IMR-90 (cell line): Measurements from ENCODE around the gene SH3BP4. TPM values are rescaled to one million over a fixed set of nuclear protein-coding genes. Genes with fewer than 3 reads are reported as not detected.
A peak's percentile ranks its signal among the peaks of the same experiment; 100 is the strongest.

ENCODE experiments used
- ATAC-seq: fragments of 200-7000 bp; cut with Tn5 transposase; 2 replicates; pipeline ENCODE4 v1.9.1; 2020; ENCODE audit warnings: low read depth, mild to moderate bottlenecking, moderate library complexity
- BruUV-seq: library from RNA; stranded (reverse); fragments of 400-500 nt; replicated peaks from 2 replicates; lab custom pipeline; 2021; lab: Mats Ljungman, UMichigan
- CTCF ChIA-PET: fragments of 300-600 bp; formaldehyde crosslinking; extraction: SDS; loops from one replicate; lab custom pipeline; 2021; ENCODE audit warnings: antibody characterized with exemption; lab: Yijun Ruan, JAX
- POLR2A ChIA-PET: fragments of 300-600 bp; sonication (Branson Sonifier 250); formaldehyde crosslinking; loops from one replicate; lab custom pipeline; 2022; ENCODE audit warnings: antibody characterized with exemption; ENCODE audit not compliant: unreplicated experiment; lab: Charles Lee
- DNase-seq: peaks from one replicate; pipeline ENCODE4 v3.0.0; 2013
- H2AFZ ChIP-seq: replicated peaks from 2 replicates; pipeline ENCODE3; 2013; ENCODE audit warnings: low read length, mild to moderate bottlenecking; ENCODE audit not compliant: poor library complexity
- H2AK5ac ChIP-seq: 2 replicates; pipeline ENCODE4 v1.6.1; 2013; ENCODE audit warnings: low read depth, low read length, inconsistent platforms
- H2AK9ac ChIP-seq: replicated peaks from 2 replicates; pipeline ENCODE3; 2013; ENCODE audit warnings: mild to moderate bottlenecking, low read depth, low read length, moderate library complexity; ENCODE audit not compliant: poor library complexity
- H2BK120ac ChIP-seq: 2 replicates; pipeline ENCODE4 v1.6.1; 2013; ENCODE audit warnings: low read depth, low read length, inconsistent platforms
- H2BK15ac ChIP-seq: 3 replicates; pipeline ENCODE4 v1.6.1; 2013; ENCODE audit warnings: low read depth, low read length, inconsistent platforms
- H2BK20ac ChIP-seq: 2 replicates; pipeline ENCODE4 v1.6.1; 2013; ENCODE audit warnings: low read depth, mild to moderate bottlenecking, inconsistent platforms, low read length, moderate library complexity
- H2BK5ac ChIP-seq: 2 replicates; pipeline ENCODE4 v1.6.1; 2013; ENCODE audit warnings: mild to moderate bottlenecking, low read depth, low read length, inconsistent platforms; ENCODE audit not compliant: poor library complexity, severe bottlenecking
- H3K14ac ChIP-seq: replicated peaks from 2 replicates; pipeline ENCODE4 v1.6.1; 2013; ENCODE audit warnings: low read depth, low read length, inconsistent platforms
- H3K18ac ChIP-seq: 2 replicates; pipeline ENCODE4 v1.6.1; 2013; ENCODE audit warnings: low read depth, low read length, control low read depth
- H3K23ac ChIP-seq: 2 replicates; pipeline ENCODE4 v1.6.1; 2013; ENCODE audit warnings: low read depth, low read length, inconsistent platforms
- H3K27ac ChIP-seq: 2 replicates; pipeline ENCODE4 v1.5.1; 2013; ENCODE audit warnings: mild to moderate bottlenecking, control low read depth, low read length; ENCODE audit not compliant: insufficient read depth
- H3K27me3 ChIP-seq: 2 replicates; pipeline ENCODE4 v1.6.1; 2013; ENCODE audit warnings: low read length; ENCODE audit not compliant: control insufficient read depth, insufficient read depth
- H3K36me3 ChIP-seq: 2 replicates; pipeline ENCODE4 v1.6.1; 2013; ENCODE audit warnings: low read length, mixed read lengths; ENCODE audit not compliant: control insufficient read depth, insufficient read depth
- H3K4ac ChIP-seq: 2 replicates; pipeline ENCODE4 v1.6.1; 2013; ENCODE audit warnings: low read depth, low read length, inconsistent platforms
- H3K4me1 ChIP-seq: 2 replicates; pipeline ENCODE4 v1.6.1; 2013; ENCODE audit warnings: low read length, mixed read lengths; ENCODE audit not compliant: control insufficient read depth, insufficient read depth
- H3K4me2 ChIP-seq: 2 replicates; pipeline ENCODE4 v1.6.1; 2013; ENCODE audit warnings: low read depth, mild to moderate bottlenecking, control low read depth, low read length, moderate library complexity
- H3K4me3 ChIP-seq: 2 replicates; pipeline ENCODE4 v1.5.1; 2013; ENCODE audit warnings: low read depth, mild to moderate bottlenecking, control low read depth, low read length, moderate library complexity; ENCODE audit not compliant: insufficient read depth
- H3K56ac ChIP-seq: 2 replicates; pipeline ENCODE4 v1.6.1; 2013; ENCODE audit warnings: low read length, inconsistent platforms; ENCODE audit not compliant: insufficient read depth; ENCODE audit errors: extremely low read depth
- H3K79me1 ChIP-seq, 2 experiments: 2 replicates each; pipeline ENCODE4 v1.6.1; 2013; ENCODE audit warnings: low read length in 2 of 2, inconsistent platforms in 1 of 2, low read depth in 1 of 2
- H3K9ac ChIP-seq: 2 replicates; pipeline ENCODE4 v1.6.1; 2013; ENCODE audit warnings: low read depth, low read length, control low read depth
- H3K9me1 ChIP-seq: 2 replicates; pipeline ENCODE4 v1.6.1; 2013; ENCODE audit warnings: low read length, inconsistent platforms; ENCODE audit not compliant: insufficient read depth
- H3K9me3 ChIP-seq: 2 replicates; pipeline ENCODE4 v1.6.1; 2013; ENCODE audit warnings: low read length; ENCODE audit not compliant: control insufficient read depth, insufficient read depth
- H4K20me1 ChIP-seq: 2 replicates; pipeline ENCODE4 v1.6.1; 2013; ENCODE audit warnings: low read length, inconsistent platforms; ENCODE audit not compliant: insufficient read depth
- H4K5ac ChIP-seq: 2 replicates; pipeline ENCODE4 v1.6.1; 2013; ENCODE audit warnings: mild to moderate bottlenecking, low read depth, low read length, control low read depth
- H4K8ac ChIP-seq, 2 experiments: 2 replicates each; pipeline ENCODE4 v1.6.1; 2013; ENCODE audit warnings: low read depth in 2 of 2, low read length in 2 of 2, control low read depth in 1 of 2, inconsistent platforms in 1 of 2
- H4K91ac ChIP-seq: 2 replicates; pipeline ENCODE4 v1.6.1; 2013; ENCODE audit warnings: low read depth, low read length, inconsistent platforms; ENCODE audit not compliant: insufficient read depth
- CEBPB ChIP-seq: IDR thresholded peaks from 2 replicates; pipeline ENCODE4 v1.6.1; 2012; ENCODE audit warnings: low read depth, low read length, improper control_type of control experiment
- CTCF ChIP-seq: conservative IDR thresholded peaks from 2 replicates; pipeline ENCODE4 v1.5.1; 2012; ENCODE audit warnings: mild to moderate bottlenecking, low read depth, low read length, improper control_type of control experiment
- ELK1 ChIP-seq: fragments of 150-350 bp; IDR thresholded peaks from 2 replicates; pipeline ENCODE4 v1.6.1; 2016; ENCODE audit warnings: low read depth, mild to moderate bottlenecking, low read length, moderate library complexity, borderline replicate concordance
- MAZ ChIP-seq: IDR thresholded peaks from 2 replicates; pipeline ENCODE4 v1.6.1; 2012; ENCODE audit warnings: low read depth, mild to moderate bottlenecking, low read length, improper control_type of control experiment, moderate library complexity, borderline replicate concordance
- MXI1 ChIP-seq: IDR thresholded peaks from 2 replicates; pipeline ENCODE4 v1.6.1; 2012; ENCODE audit warnings: low read depth, mild to moderate bottlenecking, low read length, moderate library complexity, borderline replicate concordance
- POLR2A ChIP-seq: IDR thresholded peaks from 2 replicates; pipeline ENCODE4 v1.6.1; 2012; ENCODE audit warnings: mild to moderate bottlenecking, low read depth, low read length
- RAD21 ChIP-seq: IDR thresholded peaks from 2 replicates; pipeline ENCODE4 v1.6.1; 2012; ENCODE audit warnings: low read length, improper control_type of control experiment
- SMC3 ChIP-seq: fragments of 150-350 bp; IDR thresholded peaks from 2 replicates; pipeline ENCODE4 v1.6.1; 2016; ENCODE audit warnings: low read depth, mild to moderate bottlenecking, antibody characterized with exemption, low read length, moderate library complexity
- WGBS, 2 experiments: methylation state at CpG; one replicate each; pipeline versions ENCODE4 v1.1.5 to v1.1.7; 2013; ENCODE audit warnings: missing lambda C conversion rate in 2 of 2; ENCODE audit not compliant: insufficient read length in 1 of 2; ENCODE audit errors: extremely low coverage in 2 of 2; 5-methylcytosine and 5-hydroxymethylcytosine counted together
- dilution Hi-C: fragments of 300-500 bp; cut with HindIII; formaldehyde crosslinking; loops from one replicate; pipeline ENCODE4 v1.14.3; 2018; ENCODE audit warnings: low sequenced_read_pairs; ENCODE audit not compliant: unreplicated experiment
- in situ Hi-C: fragments of 300-500 bp; cut with MboI; formaldehyde crosslinking; loops from 3 replicates; pipeline ENCODE4 v1.14.3; 2019; ENCODE audit warnings: low sequenced_read_pairs, inconsistent platforms, mixed read lengths
- intact Hi-C: fragments of 100-400 bp; cut with micrococcal nuclease; formaldehyde crosslinking; loops from 2 replicates; pipeline ENCODE4 v1.10.0; 2022
- polyA plus RNA-seq, 3 experiments: library from polyadenylated mRNA; depleted of rRNA; stranded (reverse); fragments of >200 nt; gene quantifications; 2 replicates each; pipeline ENCODE4 v1.2.3, GENCODE V29; 2012; ENCODE audit warnings: low replicate concordance in 1 of 3
- total RNA-seq: library from RNA; depleted of rRNA; stranded (reverse); fragments of >200 nt; gene quantifications from 2 replicates; pipeline ENCODE4 v1.2.3, GENCODE V29; 2012

Gene SH3BP4
- total and polyA plus RNA-seq, 2 of the 4 experiments (the other 2 are of a cell fraction) = 104 to 122 TPM

DNA sequence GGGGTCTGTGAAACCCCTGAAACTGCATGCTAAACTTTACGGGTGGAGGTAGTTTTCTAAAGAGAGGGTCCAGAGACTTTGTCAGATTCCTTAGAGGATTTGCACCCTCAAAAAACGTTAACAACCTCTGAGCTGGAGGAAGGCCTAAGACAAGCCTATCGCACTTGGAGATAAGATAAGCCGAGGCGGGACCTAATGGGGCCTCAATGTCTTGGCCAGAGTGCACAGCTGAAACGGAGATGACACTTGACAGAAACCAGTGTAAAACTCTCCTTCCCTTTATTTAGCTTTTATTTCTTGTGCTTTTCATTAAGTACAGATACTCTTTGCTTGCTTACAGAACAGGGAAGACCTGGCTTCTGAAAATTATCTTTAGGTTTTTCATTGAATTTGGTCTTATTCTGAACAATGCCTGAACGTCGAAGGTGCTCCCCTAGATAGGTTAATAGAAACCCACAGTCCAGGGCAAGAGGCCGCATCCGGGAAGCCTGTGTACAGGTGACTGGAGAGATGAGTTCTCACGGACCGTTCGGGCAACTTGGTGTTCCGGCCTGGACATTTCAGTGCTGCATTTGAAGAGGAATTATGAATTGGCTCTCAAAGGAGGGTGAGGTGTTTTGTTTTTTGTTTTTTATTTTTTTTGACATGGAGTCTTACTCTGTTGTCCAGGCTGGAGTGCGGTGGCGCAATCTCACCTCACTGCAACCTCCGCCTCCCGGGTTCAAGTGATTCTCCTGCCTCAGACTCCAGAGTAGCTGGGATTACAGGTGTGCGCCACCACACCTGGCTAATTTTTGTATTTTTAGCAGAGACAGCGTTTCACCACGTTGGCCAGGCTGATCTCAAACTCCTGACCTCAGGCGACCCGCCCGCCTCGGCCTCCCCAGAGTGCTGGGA is 49.7 kb downstream of the SH3BP4 start:
- H2BK120ac ChIP-seq = no peak overlapping the region
- H3K4me3 ChIP-seq = no peak overlapping the region
- H3K4me2 ChIP-seq = no peak overlapping the region
- H3K36me3 ChIP-seq = peaks cover 57% of the 10 kb centered on the region
- no TSS peak for BruUV-seq
- H3K9me3 ChIP-seq = no peaks in the 10 kb centered on the region
- dilution Hi-C loops (no loop called here), in situ Hi-C loops (no loop called here), intact Hi-C loops (no loop called here)
- peaks cover 0 to 79% of the 10 kb centered on the region in 2 experiments; a peak in 2 of 4 replicates for H3K79me1 ChIP-seq
- TF ChIP-seq POLR2A = no peak
- no peak for TF ChIP-seq ELK1
- no peak for TF ChIP-seq MAZ
- TF ChIP-seq RAD21 = no peak
- no peak for TF ChIP-seq CTCF
- no peak for TF ChIP-seq MXI1
- no peak for TF ChIP-seq CEBPB
- no peak for TF ChIP-seq SMC3
- no peak for DNase-seq
- H3K23ac ChIP-seq = peak overlapping the region; percentile 53; the same call in 1 of the 2 replicates
- H3K4me1 ChIP-seq = peaks cover 62% of the 10 kb centered on the region
- ChIA-PET POLR2A (interaction anchor here (0.5 to 0.6 kb wide), 2 partner anchors 126 to 278 kb away, joined by 3 to 5 read pairs; no protein-coding TSS in a partner anchor), CTCF (interaction anchor here (1.1 kb wide), 1 partner anchor 16 kb away, joined by 3 read pairs; no protein-coding TSS in a partner anchor)
- no peak overlapping the region for H3K9ac ChIP-seq
- 0 out of 2 replicates have a peak overlapping the region, but pooled peaks have one; percentile 38 for H3K14ac ChIP-seq
- H2BK20ac ChIP-seq = no peak overlapping the region
- 0 out of 2 replicates have a peak overlapping the region, but pooled peaks have one; percentile 11 for H4K91ac ChIP-seq
- no peak overlapping the region for H2AFZ ChIP-seq
- no peak overlapping the region for H3K18ac ChIP-seq
- H4K20me1 ChIP-seq = peaks cover 90% of the 10 kb centered on the region
- H3K4ac ChIP-seq = peak overlapping the region; percentile 69; the same call in 1 of the 2 replicates
- no peak overlapping the region for H2AK9ac ChIP-seq
- H4K5ac ChIP-seq = no peak overlapping the region; the same call in 1 of the 2 replicates
- peaks cover 64% of the 10 kb centered on the region for H3K9me1 ChIP-seq
- ATAC-seq = no peak; the same call in 1 of the 2 replicates
- no peak overlapping the region for H2AK5ac ChIP-seq
- H3K27ac ChIP-seq = peak overlapping the region; percentile 37; the same call in 1 of the 2 replicates
- no peak overlapping the region for H3K56ac ChIP-seq
- WGBS, 2 experiments = 85% methylated on average over 14 of the region's 25 CpGs; no CpG with 5 or more reads in 1 of the 2 experiments
- H4K8ac ChIP-seq = peak overlapping the region in 1 of 2 experiments; percentile 44; a peak in 1 of 4 replicates
- peak overlapping the region; percentile 25 for H2BK5ac ChIP-seq
- H3K27me3 ChIP-seq = no peaks in the 10 kb centered on the region
- H2BK15ac ChIP-seq = 0 out of 3 replicates have a peak overlapping the region, but pooled peaks have one; percentile 25
